Stimulated activated CD8-positive, alpha-beta memory T cell treated with anti-CD3 and anti-CD28 coated beads, Interleukin-4, amount 100 ng/mL, for 24 hours (primary cell): Measurements from ENCODE around the gene BOLA2B.

Experiments
- DNase-seq: peaks from one replicate; pipeline ENCODE4 v3.0.0-alpha.2; 2020; ENCODE audit warnings: low read depth

The BOLA2B gene

DNA sequence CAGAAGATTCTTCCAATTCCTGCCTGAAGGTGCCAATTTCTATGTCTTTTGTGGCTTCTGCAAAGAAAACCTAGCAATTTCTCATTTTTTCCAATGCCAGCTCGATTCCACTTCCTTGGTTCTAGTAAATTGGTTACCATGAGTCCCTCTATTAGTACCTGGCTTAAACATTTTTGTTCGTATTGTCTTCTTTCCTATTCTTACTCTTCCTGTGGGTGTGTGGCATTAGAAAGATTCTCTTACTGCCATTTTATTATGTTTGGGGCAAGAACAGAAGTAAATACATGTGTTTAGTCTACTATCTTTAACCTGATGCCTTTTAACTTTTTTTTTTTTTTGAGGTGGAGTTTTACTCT lies 50.1 kb downstream of the BOLA2B start:
- DNase-seq, result no peak
